AG04449 (cell line): Measurements from ENCODE around the gene RPS6KA4.

Source experiments
- CTCF ChIA-PET: fragments of 350-600 bp; formaldehyde crosslinking; extraction: SDS; loops from one replicate; lab custom pipeline; 2021; ENCODE audit warnings: antibody characterized with exemption; lab: Yijun Ruan, JAX
- POLR2A ChIA-PET: fragments of 400-600, 350-600 bp; formaldehyde crosslinking; extraction: SDS; loops from one replicate; lab custom pipeline; 2020; ENCODE audit warnings: antibody characterized with exemption, inconsistent platforms; lab: Yijun Ruan, JAX
- DNase-seq: peaks from one replicate; pipeline ENCODE4 v3.0.0-alpha.2; 2010; ENCODE audit warnings: low read depth, low spot score
- H3K4me3 ChIP-seq: 2 replicates; pipeline ENCODE4 v1.5.1; 2011; ENCODE audit warnings: low read depth, mild to moderate bottlenecking, control low read depth, low read length
- CTCF ChIP-seq: IDR thresholded peaks from one replicate; pipeline ENCODE4 v1.5.1; 2011; ENCODE audit warnings: mild to moderate bottlenecking, moderate library complexity, low read length, control low read depth, inconsistent platforms; ENCODE audit not compliant: insufficient read depth; ENCODE audit errors: missing control alignments

Gene RPS6KA4

GRCh38 chr11:64344787-64345186 lies 14.2 kb upstream of the RPS6KA4 start:
- ChIA-PET CTCF (interaction anchor here (2.0 to 21.8 kb wide), 4 partner anchors 5 to 41 kb away, joined by 11 to 414 read pairs (median 214); partner anchors contain the start of genes CCDC88B, PRDX5, RPS6KA4 and TRMT112), POLR2A (no interaction called here)
- no peak for DNase-seq
- TF ChIP-seq CTCF = no peak
- no peak overlapping the region for H3K4me3 ChIP-seq

DNA sequence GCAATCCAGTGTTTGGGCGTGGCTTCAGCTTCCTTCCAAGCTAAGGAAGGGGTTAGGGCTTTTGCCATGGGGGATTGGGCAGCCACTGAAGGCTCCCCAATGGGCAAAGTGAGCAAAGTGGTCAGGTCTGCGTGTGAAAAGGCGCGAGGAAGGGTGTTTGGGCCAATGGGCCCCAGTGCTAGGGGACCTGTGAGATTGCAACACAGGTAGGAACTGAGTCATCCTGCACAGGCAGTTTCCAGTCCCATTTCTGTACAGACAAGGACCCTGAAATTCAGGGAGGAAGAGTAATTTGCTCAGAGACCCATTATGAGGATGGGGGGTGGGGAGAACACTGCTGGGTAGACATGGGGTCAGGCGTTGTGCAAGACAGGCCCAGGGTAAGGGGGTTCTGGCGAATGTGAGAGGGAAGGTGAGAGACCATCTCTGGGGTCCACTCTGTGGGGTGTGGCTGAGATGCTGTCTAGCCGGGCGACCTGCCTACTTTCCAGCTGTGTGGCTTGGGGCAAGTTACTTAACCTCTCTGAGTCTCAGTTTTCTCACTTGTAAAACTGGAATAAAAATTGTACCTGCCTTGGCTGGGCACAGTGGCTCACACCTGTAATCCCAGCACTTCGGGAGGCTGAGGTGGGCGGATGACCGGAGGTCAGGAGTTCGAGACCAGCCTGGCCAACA lies 11.6 kb upstream of the RPS6KA4 start:
- no peak for DNase-seq
- no peak for TF ChIP-seq CTCF
- ChIA-PET POLR2A (no interaction called here), CTCF (interaction anchor here (12.3 to 21.8 kb wide), 3 partner anchors 4 to 44 kb away, joined by 127 to 414 read pairs (median 414); partner anchors contain the start of genes CCDC88B, ESRRA and RPS6KA4)
- no peak overlapping the region for H3K4me3 ChIP-seq

- DNase-seq = no peak
- H3K4me3 ChIP-seq = no peak overlapping the region
These were observed 10.5 kb upstream of the RPS6KA4 start for GRCh38 chr11:64348383-64349024.

GRCh38 chr11:64349025-64349387 lies 10.0 kb upstream of the RPS6KA4 start:
- ChIA-PET CTCF (interaction anchor here (0.7 to 21.8 kb wide), 4 partner anchors 2 to 45 kb away, joined by 3 to 414 read pairs (median 270); partner anchors contain the start of genes CCDC88B, ESRRA and RPS6KA4), POLR2A (no interaction called here)
- no peak overlapping the region for H3K4me3 ChIP-seq
- no peak for TF ChIP-seq CTCF
- DNase-seq = no peak

More at GRCh38 chr11:64348383-64349024, 10.5 kb upstream of the RPS6KA4 start:
- POLR2A ChIA-PET = interaction anchor here (0.7 kb wide), 1 partner anchor 346 kb away, joined by 3 read pairs; no protein-coding TSS in a partner anchor
- CTCF ChIA-PET = interaction anchor here (0.7 to 21.8 kb wide), 4 partner anchors 3 to 45 kb away, joined by 3 to 414 read pairs (median 270); partner anchors contain the start of genes CCDC88B, ESRRA and RPS6KA4
- no peak for TF ChIP-seq CTCF

- no peak for DNase-seq
- POLR2A ChIA-PET = no interaction called here
- H3K4me3 ChIP-seq = no peak overlapping the region
- CTCF ChIA-PET = interaction anchor here (12.3 to 21.8 kb wide), 3 partner anchors 2 to 46 kb away, joined by 127 to 414 read pairs (median 414); partner anchors contain the start of genes CCDC88B, ESRRA and RPS6KA4
- TF ChIP-seq CTCF = no peak
These were observed 9.6 kb upstream of the RPS6KA4 start for GRCh38 chr11:64349404-64349803.
